Fibroblast of the conjunctiva (primary cell): Measurements from ENCODE around the gene ALB.

ENCODE experiments used
- DNase-seq: peaks from one replicate; pipeline ENCODE4 v3.0.0-alpha.2; 2010; ENCODE audit warnings: low read depth

ALB gene

GRCh38 chr4:73409012-73409862 lies 5.2 kb downstream of the ALB start:
- no peak for DNase-seq

GRCh38 chr4:73409978-73410548 lies 6.0 kb downstream of the ALB start:
- no peak for DNase-seq

- no peak for DNase-seq
These were observed 7.0 kb downstream of the ALB start for GRCh38 chr4:73410916-73411730.

- DNase-seq = no peak
These were observed 7.8 kb downstream of the ALB start for GRCh38 chr4:73411731-73412414.

- no peak for DNase-seq
These were observed 9.2 kb downstream of the ALB start for GRCh38 chr4:73413294-73413755.

- no peak for DNase-seq
These were observed 10.8 kb downstream of the ALB start for GRCh38 chr4:73414936-73415271.

- DNase-seq = no peak
These were observed 11.7 kb downstream of the ALB start for GRCh38 chr4:73415807-73416238.

- no peak for DNase-seq
These were observed 12.5 kb downstream of the ALB start for GRCh38 chr4:73416423-73417087.

GRCh38 chr4:73417342-73417741 lies 13.3 kb downstream of the ALB start:
- DNase-seq = no peak

- no peak for DNase-seq
These were observed 13.9 kb downstream of the ALB start for GRCh38 chr4:73417973-73418372.

- DNase-seq = no peak
These were observed 14.6 kb downstream of the ALB start for GRCh38 chr4:73418677-73419076.

GRCh38 chr4:73419106-73420038 lies 15.3 kb downstream of the ALB start:
- no peak for DNase-seq

GRCh38 chr4:73420615-73421014 lies 16.5 kb downstream of the ALB start:
- no peak for DNase-seq

- no peak for DNase-seq
These were observed 17.8 kb downstream of the ALB start for GRCh38 chr4:73421708-73422457.

- no peak for DNase-seq
These were observed 18.3 kb downstream of the ALB start for GRCh38 chr4:73422458-73422752.

GRCh38 chr4:73423184-73423583 lies 19.1 kb downstream of the ALB start:
- no peak for DNase-seq

- DNase-seq = no peak
These were observed 22.6 kb downstream of the ALB start for GRCh38 chr4:73426666-73427065.

GRCh38 chr4:73429118-73429517 lies 25.0 kb downstream of the ALB start:
- DNase-seq = no peak

GRCh38 chr4:73429826-73430587 lies 25.9 kb downstream of the ALB start:
- no peak for DNase-seq
